ENCODE measurements around the gene SLC13A2. TPM values are rescaled to one million over a fixed set of nuclear protein-coding genes. Genes with fewer than 3 reads are reported as not detected.
"Not testable (repeated sequence)": the region's sequence is repeated elsewhere in the genome, so short reads cannot be mapped to it uniquely, and the experiment has no call there.

The SLC13A2 gene
- total and polyA plus RNA-seq, 7 donors: 0.21 TPM; not detected in 6

- no peaks in the 10 kb centered on the region for H3K9me3 ChIP-seq
- H3K36me3 ChIP-seq (ENCODE audit: insufficient read depth in 1 of 2, low read depth in 1 of 2): no peaks in the 10 kb centered on the region
- H3K4me3 ChIP-seq: no peak overlapping the region
- H3K4me1 ChIP-seq: no peaks in the 10 kb centered on the region
- intact Hi-C loops (cut with DNase I): no loop called here
- DNase-seq: no peak
- no peak for TF ChIP-seq CTCF (IDR thresholded peaks at IDR 0.05)
- no peak for ATAC-seq
- 51 to 65% (median 57%) methylated on average over 5 of the region's 5 CpGs for WGBS, 3 donors
- no peaks in the 10 kb centered on the region for H3K27me3 ChIP-seq (ENCODE audit: insufficient read depth in 3 of 3, low read length in 2 of 3)
- H3K27ac ChIP-seq: no peak overlapping the region
Measured at GRCh38 chr17:28466521-28467048, 6.9 kb upstream of the SLC13A2 start.

- DNase-seq: no peak
- intact Hi-C loops (cut with DNase I): no loop called here
- 72 to 78% (median 77%) methylated on average over 17 of the region's 17 CpGs for WGBS, 3 donors
- Histone ChIP-seq H3K4me3 (no peak overlapping the region), H3K4me1 (no peaks in the 10 kb centered on the region), H3K36me3 (ENCODE audit: insufficient read depth in 1 of 2, low read depth in 1 of 2) (no peaks in the 10 kb centered on the region), H3K27me3 (ENCODE audit: insufficient read depth in 3 of 3, low read length in 2 of 3) (no peaks in the 10 kb centered on the region), H3K9me3 (no peaks in the 10 kb centered on the region), H3K27ac (no peak overlapping the region)
- ATAC-seq: no peak
- no peak for TF ChIP-seq CTCF (IDR thresholded peaks at IDR 0.05)
Measured at GRCh38 chr17:28467456-28468025, 5.9 kb upstream of the SLC13A2 start.

GRCh38 chr17:28468033-28468735 lies 5.3 kb upstream of the SLC13A2 start:
- H3K36me3 ChIP-seq (ENCODE audit: insufficient read depth in 1 of 2, low read depth in 1 of 2); H3K4me3 ChIP-seq; H3K27ac ChIP-seq; intact Hi-C loops (cut with DNase I); H3K9me3 ChIP-seq; DNase-seq; ATAC-seq; H3K4me1 ChIP-seq; H3K27me3 ChIP-seq (ENCODE audit: insufficient read depth in 3 of 3, low read length in 2 of 3): not testable (repeated sequence)
- WGBS, 3 donors: 47 to 62% (median 53%) methylated on average over 17 to 19 of the region's 20 CpGs

- H3K27ac ChIP-seq: no peak overlapping the region
- intact Hi-C loops (cut with DNase I): no loop called here
Measured at GRCh38 chr17:28468781-28469180, 4.7 kb upstream of the SLC13A2 start.

More at GRCh38 chr17:28468781-28469180, 4.7 kb upstream of the SLC13A2 start:
- H3K36me3 ChIP-seq (ENCODE audit: insufficient read depth in 1 of 2, low read depth in 1 of 2): no peaks in the 10 kb centered on the region
- no peaks in the 10 kb centered on the region for H3K27me3 ChIP-seq (ENCODE audit: insufficient read depth in 3 of 3, low read length in 2 of 3)
- no peak overlapping the region for H3K4me3 ChIP-seq
- no peaks in the 10 kb centered on the region for H3K4me1 ChIP-seq
- ATAC-seq: no peak
- no peaks in the 10 kb centered on the region for H3K9me3 ChIP-seq
- DNase-seq: no peak
- TF ChIP-seq CTCF (IDR thresholded peaks at IDR 0.05): no peak
